GM12892 (cell line): ENCODE results near the gene VMO1.
A peak's percentile ranks its signal among the peaks of the same experiment; 100 is the strongest.

Experiments
- DNase-seq: peaks from one replicate; pipeline ENCODE4 v3.0.0; 2011; ENCODE audit not compliant: insufficient read length
- FAIRE-seq: peaks from 2 replicates; lab custom pipeline; 2011; peaks lifted over from hg19 to GRCh38; lab: Jason Lieb, UNC
- POLR2A ChIP-seq: IDR thresholded peaks from 2 replicates; pipeline ENCODE4 v1.6.1; 2011; ENCODE audit warnings: low read depth, low read length, control low read depth
- POLR2AphosphoS5 ChIP-seq: IDR thresholded peaks from 2 replicates; pipeline ENCODE4 v1.6.1; 2011; ENCODE audit warnings: low read depth, low read length, control low read depth
- TAF1 ChIP-seq: IDR thresholded peaks from 2 replicates; pipeline ENCODE4 v1.6.1; 2011; ENCODE audit warnings: low read depth, mild to moderate bottlenecking, control low read depth, low read length, borderline replicate concordance

VMO1 gene

GRCh38 chr17:4815043-4815675 lies 29.0 kb upstream of the VMO1 start:
- TF ChIP-seq POLR2AphosphoS5 = no peak
- no peak for TF ChIP-seq POLR2A
- TF ChIP-seq TAF1 = no peak
- FAIRE-seq (no peak), DNase-seq (no peak)

- no peak for TF ChIP-seq POLR2A
- FAIRE-seq (no peak), DNase-seq (no peak)
Observed at GRCh38 chr17:4812690-4813089, 26.5 kb upstream of the VMO1 start.

GRCh38 chr17:4811471-4811870 lies 25.3 kb upstream of the VMO1 start:
- FAIRE-seq (no peak), DNase-seq (no peak)
- TF ChIP-seq TAF1 = no peak
- no peak for TF ChIP-seq POLR2A
- TF ChIP-seq POLR2AphosphoS5 = no peak

GRCh38 chr17:4810696-4811290 lies 24.6 kb upstream of the VMO1 start:
- FAIRE-seq (no peak), DNase-seq (no peak)
- no peak for TF ChIP-seq POLR2A
- no peak for TF ChIP-seq TAF1
- no peak for TF ChIP-seq POLR2AphosphoS5

GRCh38 chr17:4808378-4808767 lies 22.2 kb upstream of the VMO1 start:
- FAIRE-seq = no peak
- no peak for DNase-seq

GRCh38 chr17:4807605-4808377 lies 21.6 kb upstream of the VMO1 start:
- FAIRE-seq (no peak), DNase-seq (no peak)
- TF ChIP-seq POLR2AphosphoS5 = no peak
- no peak for TF ChIP-seq POLR2A
- no peak for TF ChIP-seq TAF1

More at GRCh38 chr17:4808378-4808767, 22.2 kb upstream of the VMO1 start:
- TF ChIP-seq TAF1 = no peak
- TF ChIP-seq POLR2AphosphoS5 = no peak
- no peak for TF ChIP-seq POLR2A

GRCh38 chr17:4806777-4807604 lies 20.8 kb upstream of the VMO1 start, which contains the start of gene PLD2:
Gene PLD2 (plus strand): TSS chr17:4807152. CDS start chr17:4807773, 621 bp downstream.
- TF ChIP-seq TAF1 (no peak), POLR2A (peak; percentile 64; the same call in 1 of the 2 replicates), POLR2AphosphoS5 (no peak)
- DNase-seq = peak; percentile 100
- FAIRE-seq = peak; percentile 91

GRCh38 chr17:4806456-4806776 lies 20.3 kb upstream of the VMO1 start:
- DNase-seq (no peak), FAIRE-seq (no peak)

GRCh38 chr17:4802228-4802627 lies 16.1 kb upstream of the VMO1 start, which contains the start of gene C17orf114:
Gene C17orf114 (minus strand): TSS chr17:4802328.
- FAIRE-seq (no peak), DNase-seq (no peak)
- no peak for TF ChIP-seq TAF1
- TF ChIP-seq POLR2AphosphoS5 = no peak
- TF ChIP-seq POLR2A = no peak

More at GRCh38 chr17:4806456-4806776, 20.3 kb upstream of the VMO1 start:
- TF ChIP-seq TAF1 (no peak), POLR2A (no peak), POLR2AphosphoS5 (no peak)

- FAIRE-seq = peak; percentile 48
- TF ChIP-seq TAF1 (no peak), POLR2AphosphoS5 (no peak), POLR2A (no peak)
- DNase-seq = no peak
Observed at GRCh38 chr17:4800462-4801196, 14.5 kb upstream of the VMO1 start.
